GM23338 (cell line): ENCODE results near the gene SLC25A13. TPM values are rescaled to one million over a fixed set of nuclear protein-coding genes. Genes with fewer than 3 reads are reported as not detected.

Source experiments
- ATAC-seq: fragments of 200-7000 bp; cut with Tn5 transposase; 3 replicates; pipeline ENCODE4 v1.9.1; 2020
- DNase-seq: peaks from one replicate; pipeline ENCODE4 v3.0.0-alpha.2; 2015; ENCODE audit warnings: low spot score
- H2AFZ ChIP-seq: fragments of 200-600 bp; sonication (generic); 2 replicates; pipeline ENCODE4 v1.8.0; 2016; ENCODE audit warnings: antibody characterized with exemption, mild to moderate bottlenecking, moderate library complexity
- H3F3A ChIP-seq: fragments of 200-600 bp; sonication (generic); replicated peaks from 2 replicates; pipeline ENCODE4 v1.8.0; 2017; ENCODE audit warnings: antibody characterized with exemption, mixed run types, low read depth
- H3K27ac ChIP-seq: fragments of 200-600 bp; sonication (generic); 2 replicates; pipeline ENCODE4 v1.6.1; 2016; ENCODE audit warnings: low read depth
- H3K27me3 ChIP-seq: fragments of 200-600 bp; sonication (generic); 2 replicates; pipeline ENCODE4 v1.8.0; 2016; ENCODE audit warnings: mild to moderate bottlenecking, mixed run types, moderate library complexity; ENCODE audit not compliant: insufficient read depth
- H3K36me3 ChIP-seq: fragments of 200-600 bp; sonication (generic); 2 replicates; pipeline ENCODE4 v1.8.0; 2016; ENCODE audit warnings: mild to moderate bottlenecking; ENCODE audit not compliant: insufficient read depth
- H3K4me1 ChIP-seq: fragments of 200-600 bp; sonication (generic); 2 replicates; pipeline ENCODE4 v1.8.0; 2016; ENCODE audit warnings: mild to moderate bottlenecking, moderate library complexity; ENCODE audit not compliant: insufficient read depth
- H3K4me2 ChIP-seq: fragments of 200-600 bp; sonication (generic); 2 replicates; pipeline ENCODE4 v1.7.1; 2017; ENCODE audit warnings: mixed run types
- H3K4me3 ChIP-seq: fragments of 200-600 bp; sonication (generic); 2 replicates; pipeline ENCODE4 v1.6.1; 2016; ENCODE audit warnings: mixed run types
- H3K79me2 ChIP-seq: fragments of 200-600 bp; sonication (generic); replicated peaks from 2 replicates; pipeline ENCODE4 v1.8.0; 2017; ENCODE audit warnings: mild to moderate bottlenecking; ENCODE audit not compliant: insufficient read depth
- H3K9me2 ChIP-seq: fragments of 200-600 bp; sonication (generic); 2 replicates; pipeline ENCODE4 v1.8.0; 2017; ENCODE audit not compliant: insufficient read depth
- H4K20me1 ChIP-seq: fragments of 200-600 bp; sonication (generic); replicated peaks from 2 replicates; pipeline ENCODE4 v1.8.0; 2017; ENCODE audit warnings: mild to moderate bottlenecking; ENCODE audit not compliant: insufficient read depth
- H3K27ac Mint-ChIP-seq: 2 replicates; pipeline ENCODE4 v1.8.0; 2020; ENCODE audit warnings: inconsistent platforms, mild to moderate bottlenecking, moderate library complexity, mixed read lengths
- H3K27me3 Mint-ChIP-seq: 3 replicates; pipeline ENCODE4 v1.8.0; 2022; ENCODE audit warnings: low read depth, mild to moderate bottlenecking, moderate library complexity, mixed read lengths, inconsistent platforms; ENCODE audit not compliant: insufficient read depth, poor library complexity
- H3K36me3 Mint-ChIP-seq: 3 replicates; pipeline ENCODE4 v1.8.0; 2021; ENCODE audit warnings: low read depth, mild to moderate bottlenecking, inconsistent platforms, moderate library complexity, mixed read lengths
- H3K4me1 Mint-ChIP-seq: 3 replicates; pipeline ENCODE4 v1.8.0; 2020; ENCODE audit warnings: mild to moderate bottlenecking, inconsistent platforms, mixed read lengths
- H3K4me3 Mint-ChIP-seq: 3 replicates; pipeline ENCODE4 v1.8.0; 2021; ENCODE audit warnings: moderate library complexity, mild to moderate bottlenecking, inconsistent platforms, mixed read lengths
- H3K9me3 Mint-ChIP-seq: 3 replicates; pipeline ENCODE4 v1.8.0; 2020; ENCODE audit warnings: moderate library complexity, mild to moderate bottlenecking, inconsistent platforms, mixed read lengths
- CREB1 ChIP-seq: fragments of 250-450 bp; sonication (Bioruptor Pico); IDR thresholded peaks from 2 replicates; pipeline ENCODE4 v1.5.0; 2020; ENCODE audit warnings: low read depth, mild to moderate bottlenecking, moderate library complexity
- CTCF ChIP-seq, 2 experiments: fragments of 200-600 bp in 1 of 2; sonication (generic) in 1 of 2; conservative IDR thresholded peaks; 2 replicates each; pipeline versions ENCODE4 v1.5.1 to v1.6.1; 2016 to 2017; ENCODE audit warnings: antibody characterized with exemption in 2 of 2, low read depth in 2 of 2, mild to moderate bottlenecking in 2 of 2, moderate library complexity in 1 of 2
- EZH2 ChIP-seq: fragments of 200-600 bp; sonication (generic); IDR thresholded peaks from one replicate; pipeline ENCODE4 v1.8.0; 2017; ENCODE audit warnings: antibody characterized with exemption, mild to moderate bottlenecking, low read depth; ENCODE audit not compliant: unreplicated experiment
- NANOG ChIP-seq: IDR thresholded peaks from 2 replicates; pipeline ENCODE4 v1.6.1; 2016; ENCODE audit warnings: antibody characterized with exemption, borderline replicate concordance
- POLR2AphosphoS5 ChIP-seq: IDR thresholded peaks from 2 replicates; pipeline ENCODE4 v1.6.1; 2016; ENCODE audit warnings: antibody characterized with exemption, low read depth
- STAT1 ChIP-seq: IDR thresholded peaks from one replicate; pipeline ENCODE4 v1.6.1; 2016; ENCODE audit warnings: antibody characterized with exemption; ENCODE audit not compliant: unreplicated experiment
- ZNF114 ChIP-seq: fragments of 250-450 bp; sonication (Bioruptor Pico); IDR thresholded peaks from 2 replicates; pipeline ENCODE4 v1.5.0; 2020; ENCODE audit warnings: mild to moderate bottlenecking, moderate library complexity
- ZNF331 ChIP-seq: fragments of 250-450 bp; sonication (Bioruptor Pico); IDR thresholded peaks from 2 replicates; pipeline ENCODE4 v1.5.0; 2020; ENCODE audit warnings: low read depth, mild to moderate bottlenecking, moderate library complexity
- ZNF462 ChIP-seq: fragments of 250-450 bp; sonication (Bioruptor Pico); IDR thresholded peaks from 2 replicates; pipeline ENCODE4 v1.5.0; 2020; ENCODE audit warnings: mild to moderate bottlenecking, moderate library complexity
- polyA plus RNA-seq: library from polyadenylated mRNA; unstranded; fragments of >200 nt; fragmentation: Nextera tagmentation; extraction: Ambion mirVana; gene quantifications from 2 replicates; pipeline ENCODE4 v1.2.1, GENCODE V29; 2016
- total RNA-seq: library from RNA; depleted of rRNA; stranded (reverse); fragments of >200 nt; shearing (Covaris generic); gene quantifications from 2 replicates; pipeline ENCODE4 v1.2.3, GENCODE V29; 2014

Gene SLC25A13
- total and polyA plus RNA-seq, 2 experiments from 2014 or later, result 51.1 to 84.6 TPM

GRCh38 chr7:96308950-96309263 is 13.0 kb downstream of the SLC25A13 start:
- ATAC-seq (no peak), DNase-seq (no peak)
- H3F3A ChIP-seq, result no peaks in the 10 kb centered on the region
- H2AFZ ChIP-seq, result no peak overlapping the region
- Mint-ChIP-seq H3K36me3 (peaks cover 2% of the 10 kb centered on the region; the same call in 1 of the 3 replicates), H3K27ac (0 out of 2 replicates have a peak overlapping the region, but pooled peaks have one; percentile 9), H3K4me1 (peaks cover 41% of the 10 kb centered on the region), H3K4me3 (no peak overlapping the region), H3K9me3 (no peaks in the 10 kb centered on the region), H3K27me3 (peaks cover under 1% of the 10 kb centered on the region)
- H3K9me2 ChIP-seq, result no peaks in the 10 kb centered on the region
- H3K79me2 ChIP-seq, result peaks cover 94% of the 10 kb centered on the region
- no peak overlapping the region for H3K4me3 ChIP-seq
- H4K20me1 ChIP-seq, result peaks cover 14% of the 10 kb centered on the region
- no peaks in the 10 kb centered on the region for H3K27me3 ChIP-seq
- no peaks in the 10 kb centered on the region for H3K36me3 ChIP-seq
- peaks cover 27% of the 10 kb centered on the region for H3K4me1 ChIP-seq
- TF ChIP-seq STAT1, result no peak
- no peak for TF ChIP-seq EZH2
- TF ChIP-seq NANOG, result no peak
- TF ChIP-seq CTCF (conservative IDR thresholded peaks at IDR 0.05; ENCODE audit: low read depth in 2 of 2), result no peak
- TF ChIP-seq POLR2AphosphoS5, result no peak
- no peak for TF ChIP-seq ZNF114 (CRISPR knock-in tag)
- no peak for TF ChIP-seq ZNF331 (CRISPR knock-in tag)
- H3K27ac ChIP-seq, result peak overlapping the region; percentile 2; the same call in 1 of the 2 replicates
- peak overlapping the region; percentile 29; the same call in 1 of the 2 replicates for H3K4me2 ChIP-seq

- no peak overlapping the region for H3K4me3 ChIP-seq
- peak overlapping the region; percentile 29; the same call in 1 of the 2 replicates for H3K4me2 ChIP-seq
- H3K27me3 ChIP-seq, result no peaks in the 10 kb centered on the region
- no peaks in the 10 kb centered on the region for H3K27me3 Mint-ChIP-seq
- peaks cover 23% of the 10 kb centered on the region; the same call in 1 of the 2 replicates for H3K4me1 ChIP-seq
- H3K4me3 Mint-ChIP-seq, result peak overlapping the region; percentile 38; the same call in 2 of the 3 replicates
- H3K9me3 Mint-ChIP-seq, result no peaks in the 10 kb centered on the region
- no peak for TF ChIP-seq EZH2
- 0 out of 2 replicates have a peak, but pooled peaks have one; percentile 46 for TF ChIP-seq ZNF462 (CRISPR knock-in tag)
- no peak for TF ChIP-seq POLR2AphosphoS5
- no peak for TF ChIP-seq STAT1
- no peak for TF ChIP-seq CREB1 (CRISPR knock-in tag)
- peak overlapping the region; percentile 33; the same call in 1 of the 2 replicates for H3K27ac ChIP-seq
- peak; percentile 72 for DNase-seq
- H3K4me1 Mint-ChIP-seq, result peaks cover 39% of the 10 kb centered on the region
- peak; percentile 96 for ATAC-seq
- H3F3A ChIP-seq, result no peaks in the 10 kb centered on the region
- H4K20me1 ChIP-seq, result peaks cover 9% of the 10 kb centered on the region
- H3K9me2 ChIP-seq, result no peaks in the 10 kb centered on the region
- H3K36me3 ChIP-seq, result no peaks in the 10 kb centered on the region
- peak overlapping the region; percentile 42 for H3K27ac Mint-ChIP-seq
- H3K79me2 ChIP-seq, result peaks cover 94% of the 10 kb centered on the region
- no peaks in the 10 kb centered on the region for H3K36me3 Mint-ChIP-seq
- no peak overlapping the region for H2AFZ ChIP-seq
These were observed 13.5 kb downstream of the SLC25A13 start for GRCh38 chr7:96308253-96308949.
